IMR-90 (cell line): ENCODE results near the gene TK1. TPM values are rescaled to one million over a fixed set of nuclear protein-coding genes. Genes with fewer than 3 reads are reported as not detected.

Source experiments
- ATAC-seq: fragments of 200-7000 bp; cut with Tn5 transposase; 2 replicates; pipeline ENCODE4 v1.9.1; 2020; ENCODE audit warnings: low read depth, mild to moderate bottlenecking, moderate library complexity
- BruUV-seq: library from RNA; stranded (reverse); fragments of 400-500 nt; replicated peaks from 2 replicates; lab custom pipeline; 2021; lab: Mats Ljungman, UMichigan
- CTCF ChIA-PET: fragments of 300-600 bp; formaldehyde crosslinking; extraction: SDS; loops from one replicate; lab custom pipeline; 2021; ENCODE audit warnings: antibody characterized with exemption; lab: Yijun Ruan, JAX
- POLR2A ChIA-PET: fragments of 300-600 bp; sonication (Branson Sonifier 250); formaldehyde crosslinking; loops from one replicate; lab custom pipeline; 2022; ENCODE audit warnings: antibody characterized with exemption; ENCODE audit not compliant: unreplicated experiment; lab: Charles Lee
- DNase-seq: peaks from one replicate; pipeline ENCODE4 v3.0.0; 2013
- H2AFZ ChIP-seq: replicated peaks from 2 replicates; pipeline ENCODE3; 2013; ENCODE audit warnings: low read length, mild to moderate bottlenecking; ENCODE audit not compliant: poor library complexity
- H2AK5ac ChIP-seq: 2 replicates; pipeline ENCODE4 v1.6.1; 2013; ENCODE audit warnings: low read depth, low read length, inconsistent platforms
- H2AK9ac ChIP-seq: replicated peaks from 2 replicates; pipeline ENCODE3; 2013; ENCODE audit warnings: mild to moderate bottlenecking, low read depth, low read length, moderate library complexity; ENCODE audit not compliant: poor library complexity
- H2BK120ac ChIP-seq: 2 replicates; pipeline ENCODE4 v1.6.1; 2013; ENCODE audit warnings: low read depth, low read length, inconsistent platforms
- H2BK15ac ChIP-seq: 3 replicates; pipeline ENCODE4 v1.6.1; 2013; ENCODE audit warnings: low read depth, low read length, inconsistent platforms
- H2BK20ac ChIP-seq: 2 replicates; pipeline ENCODE4 v1.6.1; 2013; ENCODE audit warnings: low read depth, mild to moderate bottlenecking, inconsistent platforms, low read length, moderate library complexity
- H2BK5ac ChIP-seq: 2 replicates; pipeline ENCODE4 v1.6.1; 2013; ENCODE audit warnings: mild to moderate bottlenecking, low read depth, low read length, inconsistent platforms; ENCODE audit not compliant: poor library complexity, severe bottlenecking
- H3K14ac ChIP-seq: replicated peaks from 2 replicates; pipeline ENCODE4 v1.6.1; 2013; ENCODE audit warnings: low read depth, low read length, inconsistent platforms
- H3K18ac ChIP-seq: 2 replicates; pipeline ENCODE4 v1.6.1; 2013; ENCODE audit warnings: low read depth, low read length, control low read depth
- H3K23ac ChIP-seq: 2 replicates; pipeline ENCODE4 v1.6.1; 2013; ENCODE audit warnings: low read depth, low read length, inconsistent platforms
- H3K27ac ChIP-seq: 2 replicates; pipeline ENCODE4 v1.5.1; 2013; ENCODE audit warnings: mild to moderate bottlenecking, control low read depth, low read length; ENCODE audit not compliant: insufficient read depth
- H3K27me3 ChIP-seq: 2 replicates; pipeline ENCODE4 v1.6.1; 2013; ENCODE audit warnings: low read length; ENCODE audit not compliant: control insufficient read depth, insufficient read depth
- H3K36me3 ChIP-seq: 2 replicates; pipeline ENCODE4 v1.6.1; 2013; ENCODE audit warnings: low read length, mixed read lengths; ENCODE audit not compliant: control insufficient read depth, insufficient read depth
- H3K4ac ChIP-seq: 2 replicates; pipeline ENCODE4 v1.6.1; 2013; ENCODE audit warnings: low read depth, low read length, inconsistent platforms
- H3K4me1 ChIP-seq: 2 replicates; pipeline ENCODE4 v1.6.1; 2013; ENCODE audit warnings: low read length, mixed read lengths; ENCODE audit not compliant: control insufficient read depth, insufficient read depth
- H3K4me2 ChIP-seq: 2 replicates; pipeline ENCODE4 v1.6.1; 2013; ENCODE audit warnings: low read depth, mild to moderate bottlenecking, control low read depth, low read length, moderate library complexity
- H3K4me3 ChIP-seq: 2 replicates; pipeline ENCODE4 v1.5.1; 2013; ENCODE audit warnings: low read depth, mild to moderate bottlenecking, control low read depth, low read length, moderate library complexity; ENCODE audit not compliant: insufficient read depth
- H3K56ac ChIP-seq: 2 replicates; pipeline ENCODE4 v1.6.1; 2013; ENCODE audit warnings: low read length, inconsistent platforms; ENCODE audit not compliant: insufficient read depth; ENCODE audit errors: extremely low read depth
- H3K79me1 ChIP-seq, 2 experiments: 2 replicates each; pipeline ENCODE4 v1.6.1; 2013; ENCODE audit warnings: low read length in 2 of 2, inconsistent platforms in 1 of 2, low read depth in 1 of 2
- H3K9ac ChIP-seq: 2 replicates; pipeline ENCODE4 v1.6.1; 2013; ENCODE audit warnings: low read depth, low read length, control low read depth
- H3K9me1 ChIP-seq: 2 replicates; pipeline ENCODE4 v1.6.1; 2013; ENCODE audit warnings: low read length, inconsistent platforms; ENCODE audit not compliant: insufficient read depth
- H3K9me3 ChIP-seq: 2 replicates; pipeline ENCODE4 v1.6.1; 2013; ENCODE audit warnings: low read length; ENCODE audit not compliant: control insufficient read depth, insufficient read depth
- H4K20me1 ChIP-seq: 2 replicates; pipeline ENCODE4 v1.6.1; 2013; ENCODE audit warnings: low read length, inconsistent platforms; ENCODE audit not compliant: insufficient read depth
- H4K5ac ChIP-seq: 2 replicates; pipeline ENCODE4 v1.6.1; 2013; ENCODE audit warnings: mild to moderate bottlenecking, low read depth, low read length, control low read depth
- H4K8ac ChIP-seq, 2 experiments: 2 replicates each; pipeline ENCODE4 v1.6.1; 2013; ENCODE audit warnings: low read depth in 2 of 2, low read length in 2 of 2, control low read depth in 1 of 2, inconsistent platforms in 1 of 2
- H4K91ac ChIP-seq: 2 replicates; pipeline ENCODE4 v1.6.1; 2013; ENCODE audit warnings: low read depth, low read length, inconsistent platforms; ENCODE audit not compliant: insufficient read depth
- CEBPB ChIP-seq: IDR thresholded peaks from 2 replicates; pipeline ENCODE4 v1.6.1; 2012; ENCODE audit warnings: low read depth, low read length, improper control_type of control experiment
- FOS ChIP-seq: fragments of 150-350 bp; IDR thresholded peaks from 2 replicates; pipeline ENCODE4 v1.6.1; 2016; ENCODE audit warnings: low read depth, low read length
- MAFK ChIP-seq: IDR thresholded peaks from 2 replicates; pipeline ENCODE4 v1.6.1; 2012; ENCODE audit warnings: low read depth, low read length, improper control_type of control experiment
- MAZ ChIP-seq: IDR thresholded peaks from 2 replicates; pipeline ENCODE4 v1.6.1; 2012; ENCODE audit warnings: low read depth, mild to moderate bottlenecking, low read length, improper control_type of control experiment, moderate library complexity, borderline replicate concordance
- NFE2L2 ChIP-seq: fragments of 150-350 bp; IDR thresholded peaks from 2 replicates; pipeline ENCODE4 v1.6.1; 2016; ENCODE audit warnings: low read depth, mild to moderate bottlenecking, low read length
- RFX5 ChIP-seq: IDR thresholded peaks from 2 replicates; pipeline ENCODE4 v1.8.0; 2012; ENCODE audit warnings: low read depth, mild to moderate bottlenecking, low read length, moderate library complexity
- WGBS, 2 experiments: methylation state at CpG; one replicate each; pipeline versions ENCODE4 v1.1.5 to v1.1.7; 2013; ENCODE audit warnings: missing lambda C conversion rate in 2 of 2; ENCODE audit not compliant: insufficient read length in 1 of 2; ENCODE audit errors: extremely low coverage in 2 of 2; 5-methylcytosine and 5-hydroxymethylcytosine counted together
- dilution Hi-C: fragments of 300-500 bp; cut with HindIII; formaldehyde crosslinking; loops from one replicate; pipeline ENCODE4 v1.14.3; 2018; ENCODE audit warnings: low sequenced_read_pairs; ENCODE audit not compliant: unreplicated experiment
- in situ Hi-C: fragments of 300-500 bp; cut with MboI; formaldehyde crosslinking; loops from 3 replicates; pipeline ENCODE4 v1.14.3; 2019; ENCODE audit warnings: low sequenced_read_pairs, inconsistent platforms, mixed read lengths
- intact Hi-C: fragments of 100-400 bp; cut with micrococcal nuclease; formaldehyde crosslinking; loops from 2 replicates; pipeline ENCODE4 v1.10.0; 2022
- polyA plus RNA-seq, 3 experiments: library from polyadenylated mRNA; depleted of rRNA; stranded (reverse); fragments of >200 nt; gene quantifications; 2 replicates each; pipeline ENCODE4 v1.2.3, GENCODE V29; 2012; ENCODE audit warnings: low replicate concordance in 1 of 3
- total RNA-seq: library from RNA; depleted of rRNA; stranded (reverse); fragments of >200 nt; gene quantifications from 2 replicates; pipeline ENCODE4 v1.2.3, GENCODE V29; 2012

Gene TK1
- total and polyA plus RNA-seq, 2 of the 4 experiments (the other 2 are of a cell fraction), result 150 to 219 TPM

GRCh38 chr17:78146881-78147280 is 40.0 kb downstream of the TK1 start:
- DNase-seq (no peak), ATAC-seq (no peak)
- H3K18ac ChIP-seq, result no peak overlapping the region
- H2BK20ac ChIP-seq, result no peak overlapping the region
- no peak overlapping the region for H3K56ac ChIP-seq
- no peak overlapping the region for H3K14ac ChIP-seq
- ChIA-PET CTCF (no interaction called here), POLR2A (no interaction called here)
- no peak overlapping the region for H2BK15ac ChIP-seq
- no peak overlapping the region for H3K4me2 ChIP-seq
- no CpG with 5 or more reads among the region's 6 CpGs for WGBS, 2 experiments
- no peak overlapping the region for H3K4me3 ChIP-seq
- H2AK5ac ChIP-seq, result no peak overlapping the region; the same call in 1 of the 2 replicates
- H2AFZ ChIP-seq, result no peak overlapping the region
- H3K9me1 ChIP-seq, result no peaks in the 10 kb centered on the region
- H3K23ac ChIP-seq, result no peak overlapping the region
- no peak overlapping the region for H2AK9ac ChIP-seq
- in situ Hi-C loops (no loop called here), intact Hi-C loops (no loop called here), dilution Hi-C loops (no loop called here)
- no peak overlapping the region for H3K4ac ChIP-seq
- no TSS peak for BruUV-seq
- H4K91ac ChIP-seq, result no peak overlapping the region
- H3K9ac ChIP-seq, result no peak overlapping the region
- no peak overlapping the region for H3K27ac ChIP-seq
- TF ChIP-seq MAFK (no peak), RFX5 (no peak), FOS (no peak), NFE2L2 (no peak), MAZ (no peak), CEBPB (no peak)
- H3K4me1 ChIP-seq, result peaks cover 3% of the 10 kb centered on the region; the same call in 1 of the 2 replicates
- H4K5ac ChIP-seq, result no peak overlapping the region
- no peaks in the 10 kb centered on the region; the same call in 1 of the 2 replicates for H3K27me3 ChIP-seq
- no peak overlapping the region for H2BK5ac ChIP-seq
- no peaks in the 10 kb centered on the region for H4K20me1 ChIP-seq
- H3K9me3 ChIP-seq, result no peaks in the 10 kb centered on the region
- no peak overlapping the region for H2BK120ac ChIP-seq
- H3K36me3 ChIP-seq, result no peaks in the 10 kb centered on the region
- no peak overlapping the region for H4K8ac ChIP-seq
- no peaks in the 10 kb centered on the region for H3K79me1 ChIP-seq
